ENCODE results near the gene SORCS2.

GRCh38 chr4:7430368-7430964 lies 238.1 kb downstream of the SORCS2 start:
- TF ChIP-seq CBX8 (IDR thresholded peaks at IDR 0.05; ENCODE audit: borderline replicate concordance, low read depth, low read length) (no peak), EZH2 (IDR thresholded peaks at IDR 0.05; ENCODE audit: low read depth, low read length, severe bottlenecking) (no peak)
